HG03097 (cell line): ENCODE results near the gene PNN.
A peak's percentile ranks its signal among the peaks of the same experiment; 100 is the strongest.

Source experiments
- ATAC-seq: cut with Tn5 transposase; IDR thresholded peaks from one replicate; pipeline ENCODE4 v1.9.1; 2021; ENCODE audit not compliant: unreplicated experiment, low FRiP score

PNN gene

GRCh38 chr14:39228509-39229221 lies 53.6 kb downstream of the PNN start:
- no peak for ATAC-seq

GRCh38 chr14:39229222-39229543 lies 54.1 kb downstream of the PNN start:
- ATAC-seq, result peak; percentile 46

GRCh38 chr14:39229601-39230110 lies 54.6 kb downstream of the PNN start:
- no peak for ATAC-seq

- no peak for ATAC-seq
Observed at GRCh38 chr14:39230416-39231035, 55.5 kb downstream of the PNN start.

GRCh38 chr14:39231751-39232553 lies 56.9 kb downstream of the PNN start:
- ATAC-seq, result peak; percentile 51
